MCF 10A (cell line): ENCODE data around the gene CCR9. TPM values are rescaled to one million over a fixed set of nuclear protein-coding genes. Genes with fewer than 3 reads are reported as not detected.

Source experiments
- BruUV-seq: library from RNA; stranded (reverse); fragments of 400-500 nt; replicated peaks from 2 replicates; lab custom pipeline; 2021; lab: Mats Ljungman, UMichigan
- CTCF ChIA-PET: fragments of 300-600 bp; sonication (Branson Sonifier 250); formaldehyde crosslinking; extraction: SDS; loops from one replicate; lab custom pipeline; 2021; ENCODE audit warnings: antibody characterized with exemption, inconsistent platforms; lab: Yijun Ruan, JAX
- POLR2A ChIA-PET: fragments of 300-600, 350-650 bp; sonication (Branson Sonifier 250); formaldehyde crosslinking; extraction: SDS; loops from one replicate; lab custom pipeline; 2020; ENCODE audit warnings: antibody characterized with exemption, inconsistent platforms; lab: Yijun Ruan, JAX
- DNase-seq: peaks from one replicate; pipeline ENCODE4 v3.0.0-alpha.2; 2018; ENCODE audit not compliant: unreplicated experiment
- H3K27ac Mint-ChIP-seq: one replicate; pipeline ENCODE4 v1.8.0; 2022; ENCODE audit warnings: mild to moderate bottlenecking, low read depth, mixed read lengths; ENCODE audit not compliant: unreplicated experiment
- H3K27me3 Mint-ChIP-seq: one replicate; pipeline ENCODE4 v1.8.0; 2022; ENCODE audit warnings: mixed read lengths; ENCODE audit not compliant: insufficient read depth, unreplicated experiment
- H3K36me3 Mint-ChIP-seq: one replicate; pipeline ENCODE4 v1.8.0; 2022; ENCODE audit warnings: mild to moderate bottlenecking, moderate library complexity, mixed read lengths; ENCODE audit not compliant: insufficient read depth, unreplicated experiment
- H3K4me1 Mint-ChIP-seq: one replicate; pipeline ENCODE4 v1.8.0; 2022; ENCODE audit warnings: mixed read lengths; ENCODE audit not compliant: insufficient read depth, unreplicated experiment
- H3K4me3 Mint-ChIP-seq: one replicate; pipeline ENCODE4 v1.8.0; 2022; ENCODE audit warnings: mild to moderate bottlenecking, moderate library complexity, mixed read lengths; ENCODE audit not compliant: unreplicated experiment
- H3K9me3 Mint-ChIP-seq: one replicate; pipeline ENCODE4 v1.8.0; 2022; ENCODE audit warnings: mixed read lengths; ENCODE audit not compliant: unreplicated experiment
- CTCF ChIP-seq: fragments of 200-600 bp; IDR thresholded peaks from one replicate; pipeline ENCODE4 v1.8.0; 2022; ENCODE audit warnings: antibody characterized with exemption, mild to moderate bottlenecking; ENCODE audit not compliant: unreplicated experiment
- intact Hi-C: fragments of 100-400 bp; cut with micrococcal nuclease; formaldehyde crosslinking; loops from 2 replicates; pipeline ENCODE4 v1.14.1; 2022
- total RNA-seq: library from RNA; stranded (reverse); gene quantifications from 2 replicates; pipeline ENCODE4 v1.2.3, GENCODE V29; 2022

The CCR9 gene
- total RNA-seq, 1 experiment from 2014 or later, result not detected

GRCh38 chr3:45912435-45912834 is 26.1 kb downstream of the CCR9 start:
- ChIA-PET CTCF (interaction anchor here (0.7 to 1.1 kb wide), 3 partner anchors 37 to 171 kb away, joined by 3 to 4 read pairs (median 3); no protein-coding TSS in a partner anchor), POLR2A (interaction anchor here (0.9 kb wide), 1 partner anchor 9 kb away, joined by 3 read pairs; no protein-coding TSS in a partner anchor)
- H3K27ac Mint-ChIP-seq, result no peak overlapping the region
- intact Hi-C loops, result no loop called here
- DNase-seq, result no peak
- H3K4me1 Mint-ChIP-seq, result peaks cover 7% of the 10 kb centered on the region
- H3K4me3 Mint-ChIP-seq, result no peak overlapping the region
- peaks cover 10% of the 10 kb centered on the region for H3K27me3 Mint-ChIP-seq
- no TSS peak for BruUV-seq
- H3K9me3 Mint-ChIP-seq, result no peaks in the 10 kb centered on the region
- H3K36me3 Mint-ChIP-seq, result no peaks in the 10 kb centered on the region
- no peak for TF ChIP-seq CTCF

- ChIA-PET CTCF (no interaction called here), POLR2A (interaction anchor here (0.9 kb wide), 1 partner anchor 72 kb away, joined by 3 read pairs; the partner anchor contains the start of gene LZTFL1)
- no peak overlapping the region for H3K4me3 Mint-ChIP-seq
- no peaks in the 10 kb centered on the region for H3K9me3 Mint-ChIP-seq
- H3K4me1 Mint-ChIP-seq, result peaks cover 7% of the 10 kb centered on the region
- H3K27me3 Mint-ChIP-seq, result peaks cover 8% of the 10 kb centered on the region
- intact Hi-C loops, result no loop called here
- no peak overlapping the region for H3K27ac Mint-ChIP-seq
- no peak for DNase-seq
- no peak for TF ChIP-seq CTCF
- peaks cover 8% of the 10 kb centered on the region for H3K36me3 Mint-ChIP-seq
- no TSS peak for BruUV-seq
Observed at GRCh38 chr3:45914362-45915058, 28.2 kb downstream of the CCR9 start.

- H3K27me3 Mint-ChIP-seq, result peaks cover 2% of the 10 kb centered on the region
- intact Hi-C loops, result no loop called here
- no peak for DNase-seq
- no peaks in the 10 kb centered on the region for H3K9me3 Mint-ChIP-seq
- no TSS peak for BruUV-seq
- H3K4me1 Mint-ChIP-seq, result peaks cover 7% of the 10 kb centered on the region
- peaks cover 8% of the 10 kb centered on the region for H3K36me3 Mint-ChIP-seq
- no peak overlapping the region for H3K4me3 Mint-ChIP-seq
- no peak for TF ChIP-seq CTCF
- POLR2A ChIA-PET, result interaction anchor here (0.9 kb wide), 1 partner anchor 73 kb away, joined by 3 read pairs; the partner anchor contains the start of gene LZTFL1
- no peak overlapping the region for H3K27ac Mint-ChIP-seq
- CTCF ChIA-PET, result no interaction called here
Observed at GRCh38 chr3:45915059-45915439, 28.7 kb downstream of the CCR9 start.

- Mint-ChIP-seq H3K4me1 (peaks cover 7% of the 10 kb centered on the region), H3K9me3 (no peaks in the 10 kb centered on the region), H3K4me3 (no peak overlapping the region), H3K27me3 (no peaks in the 10 kb centered on the region), H3K27ac (no peak overlapping the region), H3K36me3 (peaks cover 8% of the 10 kb centered on the region)
- CTCF ChIA-PET, result no interaction called here
- POLR2A ChIA-PET, result interaction anchor here (0.7 to 0.9 kb wide), 2 partner anchors 34 to 73 kb away, joined by 3 read pairs; partner anchors contain the start of gene LZTFL1
- peak; percentile 92 for DNase-seq
- BruUV-seq, result no TSS peak
- TF ChIP-seq CTCF, result no peak
- intact Hi-C loops, result no loop called here
Observed at GRCh38 chr3:45915518-45916231, 29.3 kb downstream of the CCR9 start.
